IPS-11a (cell line): ENCODE results near the gene USF3.

ENCODE experiments used
- H3K4me3 ChIP-seq: one replicate; pipeline ENCODE4 v1.5.1; 2013; ENCODE audit warnings: low read depth, low read length, control low read depth

The USF3 gene

GRCh38 chr3:113697500-113698090 is 1.2 kb upstream of the USF3 start:
- H3K4me3 ChIP-seq = peak overlapping the region; percentile 92

GRCh38 chr3:113696658-113697499 is 437 bp upstream of the USF3 start:
- H3K4me3 ChIP-seq = peak overlapping the region; percentile 92

GRCh38 chr3:113695431-113695785 is 1.0 kb downstream of the USF3 start:
- peak overlapping the region; percentile 75 for H3K4me3 ChIP-seq

GRCh38 chr3:113690482-113690881 is 6.0 kb downstream of the USF3 start:
- H3K4me3 ChIP-seq = no peak overlapping the region

- H3K4me3 ChIP-seq = no peak overlapping the region
Measured at GRCh38 chr3:113685956-113686721, 10.3 kb downstream of the USF3 start.

- no peak overlapping the region for H3K4me3 ChIP-seq
Measured at GRCh38 chr3:113685124-113685523, 11.3 kb downstream of the USF3 start.

- H3K4me3 ChIP-seq = no peak overlapping the region
Measured at GRCh38 chr3:113684271-113684819, 12.1 kb downstream of the USF3 start.

- no peak overlapping the region for H3K4me3 ChIP-seq
Measured at GRCh38 chr3:113678773-113679172, 17.7 kb downstream of the USF3 start.

GRCh38 chr3:113677737-113678136 is 18.7 kb downstream of the USF3 start:
- H3K4me3 ChIP-seq = no peak overlapping the region

- H3K4me3 ChIP-seq = no peak overlapping the region
Measured at GRCh38 chr3:113676261-113676660, 20.2 kb downstream of the USF3 start.

- no peak overlapping the region for H3K4me3 ChIP-seq
Measured at GRCh38 chr3:113673593-113673992, 22.8 kb downstream of the USF3 start.

- H3K4me3 ChIP-seq = no peak overlapping the region
Measured at GRCh38 chr3:113668015-113668414, 28.4 kb downstream of the USF3 start.

GRCh38 chr3:113664523-113665094 is 31.8 kb downstream of the USF3 start:
- no peak overlapping the region for H3K4me3 ChIP-seq

GRCh38 chr3:113663761-113664160 is 32.7 kb downstream of the USF3 start:
- H3K4me3 ChIP-seq = no peak overlapping the region

GRCh38 chr3:113663324-113663750 is 33.1 kb downstream of the USF3 start:
- no peak overlapping the region for H3K4me3 ChIP-seq

- H3K4me3 ChIP-seq = no peak overlapping the region
Measured at GRCh38 chr3:113662824-113663223, 33.6 kb downstream of the USF3 start.

- H3K4me3 ChIP-seq = no peak overlapping the region
Measured at GRCh38 chr3:113660896-113661295, 35.5 kb downstream of the USF3 start.

GRCh38 chr3:113660458-113660857 is 36.0 kb downstream of the USF3 start:
- H3K4me3 ChIP-seq = no peak overlapping the region

- H3K4me3 ChIP-seq = no peak overlapping the region
Measured at GRCh38 chr3:113659996-113660395, 36.4 kb downstream of the USF3 start.

- H3K4me3 ChIP-seq = no peak overlapping the region
Measured at GRCh38 chr3:113659101-113659541, 37.3 kb downstream of the USF3 start.

GRCh38 chr3:113658107-113658506 is 38.3 kb downstream of the USF3 start:
- H3K4me3 ChIP-seq = no peak overlapping the region
